ENCODE measurements around the gene EXOC6B.

EXOC6B gene

GRCh38 chr2:72395096-72395495, 430.7 kb downstream of the EXOC6B start:
- TF ChIP-seq REST (IDR thresholded peaks at IDR 0.05; ENCODE audit: low read depth) = no peak

- no peak for TF ChIP-seq TAF1 (IDR thresholded peaks at IDR 0.05; ENCODE audit: low read depth)
- TF ChIP-seq FOXM1 (IDR thresholded peaks at IDR 0.05; ENCODE audit: borderline replicate concordance, low read depth) = no peak
- no peak for TF ChIP-seq TEAD4 (IDR thresholded peaks at IDR 0.05)
- no peak for TF ChIP-seq MAX (IDR thresholded peaks at IDR 0.05)
- no peak for TF ChIP-seq EGR1 (IDR thresholded peaks at IDR 0.05)
- no peak for TF ChIP-seq NFIC (IDR thresholded peaks at IDR 0.05)
- no peak for TF ChIP-seq REST (IDR thresholded peaks at IDR 0.05; ENCODE audit: low read depth)
- TF ChIP-seq YY1 (IDR thresholded peaks at IDR 0.05; ENCODE audit: low read depth) = no peak
- TF ChIP-seq USF1 (IDR thresholded peaks at IDR 0.05) = no peak
- no peak for TF ChIP-seq CEBPB (IDR thresholded peaks at IDR 0.05)
- TF ChIP-seq EP300 (IDR thresholded peaks at IDR 0.05; ENCODE audit: borderline replicate concordance) = no peak
- no peak for TF ChIP-seq RAD21 (IDR thresholded peaks at IDR 0.05; ENCODE audit: low read depth)
- TF ChIP-seq ZBTB7A (IDR thresholded peaks at IDR 0.05; ENCODE audit: low read depth) = no peak
- TF ChIP-seq CREB1 (IDR thresholded peaks at IDR 0.05; ENCODE audit: low read depth) = no peak
- TF ChIP-seq TCF12 (IDR thresholded peaks at IDR 0.05; ENCODE audit: low read depth) = no peak
Measured at GRCh38 chr2:72394541-72395070, 431.2 kb downstream of the EXOC6B start.

GRCh38 chr2:72389447-72389846, 436.4 kb downstream of the EXOC6B start:
- TF ChIP-seq YY1 (IDR thresholded peaks at IDR 0.05; ENCODE audit: low read depth) (no peak), FOXM1 (IDR thresholded peaks at IDR 0.05; ENCODE audit: borderline replicate concordance, low read depth) (no peak), EGR1 (IDR thresholded peaks at IDR 0.05) (no peak), TAF1 (IDR thresholded peaks at IDR 0.05; ENCODE audit: low read depth) (no peak), MAX (IDR thresholded peaks at IDR 0.05) (no peak), USF1 (IDR thresholded peaks at IDR 0.05) (no peak), TCF12 (IDR thresholded peaks at IDR 0.05; ENCODE audit: low read depth) (no peak), EP300 (IDR thresholded peaks at IDR 0.05; ENCODE audit: borderline replicate concordance) (no peak), RAD21 (IDR thresholded peaks at IDR 0.05; ENCODE audit: low read depth) (no peak), NFIC (IDR thresholded peaks at IDR 0.05) (no peak), REST (IDR thresholded peaks at IDR 0.05; ENCODE audit: low read depth) (no peak), CEBPB (IDR thresholded peaks at IDR 0.05) (no peak), TEAD4 (IDR thresholded peaks at IDR 0.05) (no peak), ZBTB7A (IDR thresholded peaks at IDR 0.05; ENCODE audit: low read depth) (no peak), CREB1 (IDR thresholded peaks at IDR 0.05; ENCODE audit: low read depth) (no peak)

GRCh38 chr2:72388263-72388662, 437.6 kb downstream of the EXOC6B start:
- TF ChIP-seq RAD21 (IDR thresholded peaks at IDR 0.05; ENCODE audit: low read depth) (no peak), CEBPB (IDR thresholded peaks at IDR 0.05) (no peak), TAF1 (IDR thresholded peaks at IDR 0.05; ENCODE audit: low read depth) (no peak), REST (IDR thresholded peaks at IDR 0.05; ENCODE audit: low read depth) (no peak), EP300 (IDR thresholded peaks at IDR 0.05; ENCODE audit: borderline replicate concordance) (no peak), CREB1 (IDR thresholded peaks at IDR 0.05; ENCODE audit: low read depth) (no peak), TEAD4 (IDR thresholded peaks at IDR 0.05) (no peak), YY1 (IDR thresholded peaks at IDR 0.05; ENCODE audit: low read depth) (no peak), USF1 (IDR thresholded peaks at IDR 0.05) (no peak), ZBTB7A (IDR thresholded peaks at IDR 0.05; ENCODE audit: low read depth) (no peak), EGR1 (IDR thresholded peaks at IDR 0.05) (no peak)
